K562 (cell line): Measurements from ENCODE around the gene SND1. TPM values are rescaled to one million over a fixed set of nuclear protein-coding genes. Genes with fewer than 3 reads are reported as not detected.

Experiments
- ATAC-seq: fragments of 200-7000 bp; cut with Tn5 transposase; 3 replicates; pipeline ENCODE4 v1.9.1; 2020; ENCODE audit warnings: moderate library complexity
- BruUV-seq: library from RNA; stranded (reverse); fragments of 400-500 nt; replicated peaks from 2 replicates; lab custom pipeline; 2021; lab: Mats Ljungman, UMichigan
- CTCF ChIA-PET: fragments of 300-600 bp; formaldehyde crosslinking; extraction: SDS; loops from one replicate; lab custom pipeline; 2021; ENCODE audit warnings: low intra/inter-chr PET ratio; lab: Yijun Ruan, JAX
- POLR2A ChIA-PET: fragments of 300-600, 350-650 bp; sonication (Branson Sonifier 250); formaldehyde crosslinking; extraction: SDS; loops from one replicate; lab custom pipeline; 2021; ENCODE audit warnings: antibody characterized with exemption, inconsistent platforms; lab: Yijun Ruan, JAX
- DNase-seq, 4 experiments: peaks; one replicate each; pipeline versions ENCODE4 v3.0.0 to v3.0.0-alpha.2; 2011 to 2018; ENCODE audit warnings: low spot score in 3 of 4, mixed read lengths in 3 of 4; ENCODE audit errors: extremely low read depth in 1 of 4
- FAIRE-seq: peaks from 2 replicates; lab custom pipeline; 2011; peaks lifted over from hg19 to GRCh38; lab: Jason Lieb, UNC
- H2AFZ ChIP-seq: 2 replicates; pipeline ENCODE4 v1.6.0; 2011; ENCODE audit warnings: low read depth, low read length, control low read depth, inconsistent platforms
- H3K27ac ChIP-seq: fragments of 200-600 bp; 3 replicates; pipeline ENCODE4 v1.8.0; 2011; ENCODE audit warnings: low read depth, mild to moderate bottlenecking, control low read depth, inconsistent platforms, low read length, moderate library complexity, mixed read lengths; ENCODE audit errors: extremely low read depth
- H3K27me3 ChIP-seq, 2 experiments: fragments of 300-600 bp in 1 of 2; 2 replicates in 1 of 2; 3 replicates in 1 of 2; pipeline versions ENCODE4 v1.6.0 to v1.8.0; 2011; ENCODE audit warnings: inconsistent platforms in 2 of 2, low read length in 2 of 2, mild to moderate bottlenecking in 1 of 2, mixed read lengths in 1 of 2, moderate library complexity in 1 of 2; ENCODE audit not compliant: control insufficient read depth in 2 of 2, insufficient read depth in 2 of 2
- H3K36me3 ChIP-seq: fragments of 300-600 bp; 3 replicates; pipeline ENCODE4 v1.8.0; 2011; ENCODE audit warnings: mild to moderate bottlenecking, low read length, inconsistent platforms; ENCODE audit not compliant: control insufficient read depth, insufficient read depth
- H3K4me1 ChIP-seq, 2 experiments: fragments of 200-600 bp in 1 of 2; replicated peaks in 1 of 2; 2 replicates in 1 of 2; 3 replicates in 1 of 2; pipeline versions ENCODE4 v1.5.1 to v1.8.0; 2011; ENCODE audit warnings: inconsistent platforms in 2 of 2, low read length in 2 of 2, mild to moderate bottlenecking in 1 of 2, mixed read lengths in 1 of 2, moderate library complexity in 1 of 2; ENCODE audit not compliant: control insufficient read depth in 2 of 2, insufficient read depth in 2 of 2
- H3K4me2 ChIP-seq: 2 replicates; pipeline ENCODE4 v1.6.1; 2011; ENCODE audit warnings: low read length, control low read depth, inconsistent platforms, mixed read lengths; ENCODE audit not compliant: insufficient read depth
- H3K4me3 ChIP-seq: fragments of 200-600 bp; sonication (generic), shearing (Covaris generic); 2 replicates; pipeline ENCODE4 v1.5.1; 2016; ENCODE audit warnings: control low read depth, inconsistent platforms
- H3K79me2 ChIP-seq: fragments of 200-600 bp; 3 replicates; pipeline ENCODE4 v1.8.0; 2011; ENCODE audit warnings: low read length, inconsistent platforms; ENCODE audit not compliant: control insufficient read depth, insufficient read depth
- H3K9ac ChIP-seq, 2 experiments: 2 replicates each; pipeline versions ENCODE4 v1.6.0 to v1.6.1; 2011; ENCODE audit warnings: low read depth in 2 of 2, low read length in 2 of 2, control low read depth in 1 of 2, inconsistent platforms in 1 of 2, mild to moderate bottlenecking in 1 of 2, mixed read lengths in 1 of 2; ENCODE audit not compliant: insufficient read depth in 1 of 2
- H3K9me1 ChIP-seq: one replicate; pipeline ENCODE4 v1.6.0; 2011; ENCODE audit warnings: inconsistent platforms, mild to moderate bottlenecking, low read length, moderate library complexity; ENCODE audit not compliant: control insufficient read depth, insufficient read depth
- H3K9me3 ChIP-seq: replicated peaks from 2 replicates; pipeline ENCODE4 v1.5.1; 2011; ENCODE audit warnings: low read depth, low read length, inconsistent platforms; ENCODE audit not compliant: control insufficient read depth, insufficient read depth
- H4K20me1 ChIP-seq: replicated peaks from 2 replicates; pipeline ENCODE4 v1.6.1; 2011; ENCODE audit warnings: low read length, inconsistent platforms, mixed read lengths; ENCODE audit not compliant: control insufficient read depth, insufficient read depth
- CEBPB ChIP-seq: fragments of 450-650 bp; IDR thresholded peaks from 2 replicates; pipeline ENCODE4 v1.6.1; 2016; ENCODE audit warnings: missing genetic modification characterization, missing compliant biosample characterization
- CEBPG ChIP-seq, 3 experiments: fragments of 200-800 bp in 1 of 3; sonication (Bioruptor generic) in 1 of 3; sonication (generic) in 1 of 3; formaldehyde crosslinking in 1 of 3; IDR thresholded peaks in 2 of 3; conservative IDR thresholded peaks in 1 of 3; 2 replicates each; pipeline versions ENCODE4 v1.6.1 to v1.8.0; 2016 to 2022; ENCODE audit warnings: missing compliant biosample characterization in 2 of 3, missing genetic modification characterization in 2 of 3, mild to moderate bottlenecking in 1 of 3, missing genetic modification reagents in 1 of 3
- FOSL1 ChIP-seq: fragments of 200-800 bp; sonication (Bioruptor generic); conservative IDR thresholded peaks from 2 replicates; pipeline ENCODE4 v1.6.1; 2016; ENCODE audit warnings: missing genetic modification characterization, missing compliant biosample characterization
- L3MBTL2 ChIP-seq: fragments of 450-650 bp; IDR thresholded peaks from 2 replicates; pipeline ENCODE4 v1.6.1; 2016; ENCODE audit warnings: mild to moderate bottlenecking, moderate library complexity
- WGBS: fragments of 100-300 bp; shearing (Covaris generic); methylation state at CpG from one replicate; pipeline ENCODE4 v1.1.6; 2016; ENCODE audit warnings: low coverage, mixed read lengths; ENCODE audit not compliant: insufficient coverage; ENCODE audit errors: missing lambda C conversion rate; 5-methylcytosine and 5-hydroxymethylcytosine counted together
- in situ Hi-C: fragments of 300-500 bp; cut with MboI; formaldehyde crosslinking; loops from 4 replicates; pipeline ENCODE4 v1.15.0; 2018; ENCODE audit warnings: inconsistent platforms, mixed read lengths
- intact Hi-C: fragments of 100-400 bp; cut with micrococcal nuclease; formaldehyde crosslinking; loops from 2 replicates; pipeline ENCODE4 v1.14.2; 2022
- polyA plus RNA-seq, 8 experiments: library from polyadenylated mRNA; depleted of rRNA in 4 of 8; stranded (reverse) in 5 of 8; unstranded in 3 of 8; fragments of >200 nt; fragmentation: Nextera tagmentation in 2 of 8; fragmentation: Illumina TruSeq in 1 of 8; extraction: Ambion mirVana in 2 of 8; extraction: Trizol in 1 of 8; gene quantifications; 2 replicates each; pipeline versions ENCODE4 v1.2.1 to v1.2.3, GENCODE V29; 2011 to 2014; ENCODE audit warnings: inconsistent platforms in 1 of 8, missing spikeins in 1 of 8
- total RNA-seq, 7 experiments: library from RNA; depleted of rRNA in 6 of 7; stranded (reverse); fragments of >200 nt in 6 of 7; fragmentation: Illumina TruSeq in 2 of 7; extraction: Trizol in 2 of 7; gene quantifications; 2 replicates each; pipeline versions ENCODE4 v1.2.1 to v1.2.3, GENCODE V29; 2011 to 2021; ENCODE audit warnings: low replicate concordance in 1 of 7

SND1 gene
- total and polyA plus RNA-seq, 9 of the 15 experiments (the other 6 are each of a cell fraction or from before 2014, with no cell fraction given), result 46.5 to 307 (median 191) TPM

DNA sequence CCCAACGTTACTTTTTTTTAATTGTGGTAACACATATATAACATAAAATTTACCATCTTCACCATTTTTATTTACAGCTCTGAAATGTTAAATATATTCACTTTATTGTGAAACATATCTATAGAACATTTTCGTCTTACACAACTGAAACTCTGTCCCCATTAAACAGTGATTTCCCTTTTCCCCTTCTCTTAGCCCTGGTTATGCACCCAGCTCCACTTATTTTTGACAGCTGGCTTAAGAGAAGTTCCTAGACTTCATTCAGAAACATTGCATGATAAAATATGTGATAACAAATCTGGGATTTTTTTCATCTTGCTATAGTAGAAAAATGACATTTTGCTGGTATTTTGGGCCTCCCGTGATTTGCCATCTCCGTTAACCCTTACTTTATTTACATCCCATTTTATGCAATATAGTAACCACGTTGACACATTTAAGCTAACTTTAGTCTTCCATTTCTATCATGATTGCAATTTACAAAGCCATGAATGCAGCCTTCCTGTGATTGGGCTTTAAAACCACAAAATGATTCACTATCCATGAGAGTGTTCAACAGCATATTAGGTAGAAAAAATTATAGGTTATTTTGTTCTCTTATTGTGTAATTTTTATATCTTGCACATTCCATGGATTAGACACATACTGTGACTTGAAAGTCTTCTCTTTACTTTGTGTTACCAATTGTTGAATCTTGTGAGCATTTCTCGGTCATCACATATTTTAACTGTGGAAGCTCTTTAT lies 139.6 kb downstream of the SND1 start:
- WGBS, result 67% methylated on average over 6 of the region's 6 CpGs
- peaks cover 88% of the 10 kb centered on the region for H3K79me2 ChIP-seq
- H2AFZ ChIP-seq, result no peak overlapping the region
- no peak overlapping the region for H3K4me2 ChIP-seq
- ChIA-PET CTCF (no interaction called here), POLR2A (interaction anchor here (0.7 to 2.0 kb wide), 5 partner anchors 13 to 32 kb away, joined by 3 to 6 read pairs (median 4); no protein-coding TSS in a partner anchor)
- FAIRE-seq (no peak), DNase-seq (no peak), ATAC-seq (no peak)
- intact Hi-C loops (no loop called here), in situ Hi-C loops (no loop called here)
- no peaks in the 10 kb centered on the region for H3K9me3 ChIP-seq
- TF ChIP-seq CEBPG (CRISPR knock-in tag; IDR thresholded peaks at IDR 0.05), result no peak
- TF ChIP-seq CEBPG (tag; conservative IDR thresholded peaks at IDR 0.05 in 1 of 2, IDR thresholded peaks at IDR 0.05 in 1 of 2), result peak in 1 of 2 experiments; percentile 71; a peak in 2 of 4 replicates
- TF ChIP-seq CEBPB (tag), result 0 out of 2 replicates have a peak, but pooled peaks have one; percentile 5
- no peak for TF ChIP-seq L3MBTL2
- 0 out of 2 replicates have a peak, but pooled peaks have one; percentile 15 for TF ChIP-seq FOSL1 (tag)
- H3K4me1 ChIP-seq, result no peaks in the 10 kb centered on the region; a peak in 3 of 5 replicates
- no peaks in the 10 kb centered on the region for H3K9me1 ChIP-seq
- H3K27me3 ChIP-seq, result no peaks in the 10 kb centered on the region
- no peak overlapping the region for H3K9ac ChIP-seq
- H4K20me1 ChIP-seq, result peaks cover 25% of the 10 kb centered on the region
- H3K36me3 ChIP-seq, result peaks cover 17% of the 10 kb centered on the region; the same call in 2 of the 3 replicates
- H3K4me3 ChIP-seq, result no peak overlapping the region
- BruUV-seq, result no TSS peak
- H3K27ac ChIP-seq, result no peak overlapping the region
